GM18511 (cell line): Measurements from ENCODE around the gene CCDC159.
"Not testable (repeated sequence)": the region's sequence is repeated elsewhere in the genome, so short reads cannot be mapped to it uniquely, and the experiment has no call there.

Source experiments
- ATAC-seq: cut with Tn5 transposase; IDR thresholded peaks from one replicate; pipeline ENCODE4 v1.9.1; 2021; ENCODE audit warnings: mild to moderate bottlenecking, moderate library complexity; ENCODE audit not compliant: unreplicated experiment

The CCDC159 gene

GRCh38 chr19:11337080-11337479 is 9.2 kb upstream of the CCDC159 start:
- no peak for ATAC-seq

- no peak for ATAC-seq
Observed at GRCh38 chr19:11338121-11338520, 8.2 kb upstream of the CCDC159 start.

- ATAC-seq, result no peak
Observed at GRCh38 chr19:11338569-11339253, 7.6 kb upstream of the CCDC159 start.

DNA sequence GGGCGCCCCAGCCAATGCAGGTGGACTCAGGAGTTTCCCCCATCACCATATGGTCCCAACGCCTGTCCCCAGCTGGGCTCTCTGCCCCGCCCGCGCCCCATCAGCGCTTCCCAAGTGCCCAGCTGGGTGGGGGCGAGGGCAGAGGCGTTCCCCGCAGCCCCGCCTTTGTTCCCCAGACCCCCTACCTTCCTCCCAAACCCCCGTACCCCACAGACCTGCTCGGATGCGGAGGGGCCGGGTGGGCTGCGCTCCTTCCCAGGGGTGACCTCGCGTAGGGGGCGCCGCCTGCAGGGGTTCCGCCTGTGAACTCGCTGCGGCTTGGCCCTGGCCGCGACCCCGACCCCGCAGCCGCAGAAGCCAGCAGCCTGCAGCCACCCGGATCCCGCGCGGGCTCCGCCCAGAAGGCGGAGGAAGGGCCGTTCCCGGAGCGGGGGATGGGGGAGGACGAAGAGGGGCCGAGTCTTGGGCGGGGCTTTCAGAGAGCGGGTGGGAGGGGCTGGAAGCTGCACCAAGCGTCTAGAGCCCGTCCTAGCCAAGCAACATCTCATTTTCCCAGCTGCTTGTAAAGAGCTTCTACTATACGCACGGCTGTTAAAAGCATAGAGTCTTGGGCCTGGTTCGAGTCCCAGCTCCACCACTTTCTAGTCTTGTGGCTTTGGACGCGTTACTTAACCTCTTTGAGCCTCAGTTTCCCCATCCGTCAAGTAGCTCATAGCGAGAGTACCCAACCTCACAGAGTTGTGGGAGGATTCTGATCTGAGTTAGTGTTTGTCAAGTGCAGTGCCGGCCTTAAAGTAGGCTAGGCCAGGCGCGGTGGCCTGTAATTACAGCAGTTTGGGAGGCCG is 6.8 kb upstream of the CCDC159 start, which contains the start of gene RAB3D:
Gene RAB3D (minus strand): TSS at position 404 of the 845 bp plus-strand sequence. CDS start 2,258 bp downstream, outside the sequence.
- ATAC-seq, result peak; percentile 62

DNA sequence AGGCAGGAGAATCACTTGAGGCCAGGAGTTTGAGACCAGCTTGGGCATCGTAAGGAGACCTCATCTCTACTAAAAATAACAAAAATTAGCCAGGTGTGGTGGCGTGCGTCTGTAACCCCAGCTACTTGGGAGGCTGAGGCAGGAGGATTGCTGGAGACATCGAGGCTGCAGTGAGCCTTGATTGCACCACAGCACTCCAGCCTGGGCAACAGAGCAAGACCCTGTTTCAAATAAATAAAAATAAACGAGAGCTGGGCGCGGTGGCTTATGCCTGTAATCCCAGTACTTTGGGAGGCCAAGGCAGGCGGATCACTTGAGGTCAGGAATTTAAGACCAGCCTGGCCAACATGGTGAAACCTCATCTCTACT is 6.2 kb upstream of the CCDC159 start:
- not testable (repeated sequence) for ATAC-seq

GRCh38 chr19:11342429-11342828 is 3.9 kb upstream of the CCDC159 start:
- no peak for ATAC-seq

- ATAC-seq, result no peak
Observed at GRCh38 chr19:11345122-11345803, 1.1 kb upstream of the CCDC159 start.

- ATAC-seq, result no peak
Observed at GRCh38 chr19:11347546-11348039, 1.3 kb downstream of the CCDC159 start.

DNA sequence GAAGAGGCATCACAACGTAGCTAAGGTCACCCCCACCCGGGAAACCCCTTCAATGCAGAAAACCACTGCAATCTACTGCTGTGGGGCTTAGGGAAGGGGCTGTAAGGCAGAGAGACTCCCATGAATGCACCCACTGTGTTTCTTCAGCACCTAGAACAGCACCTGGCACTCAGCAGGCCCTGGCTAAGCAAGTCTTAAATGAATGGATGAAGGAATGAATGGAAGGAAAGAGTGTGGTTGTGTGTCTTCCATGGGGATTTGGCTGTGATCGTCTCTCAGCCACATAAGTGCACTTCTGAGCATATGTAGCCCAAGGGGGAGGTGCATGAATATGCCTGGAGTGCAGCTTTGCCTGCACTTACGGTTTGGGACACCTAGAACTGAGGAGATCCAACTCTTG is 2.9 kb downstream of the CCDC159 start:
- no peak for ATAC-seq

- not testable (repeated sequence) for ATAC-seq
Observed at GRCh38 chr19:11354102-11354501, 7.8 kb downstream of the CCDC159 start.

- ATAC-seq, result no peak
Observed at GRCh38 chr19:11355160-11356073, 9.1 kb downstream of the CCDC159 start, which contains the start of gene PLPPR2. TSS of gene PLPPR2 (plus strand) at chr19:11355432. CDS start at chr19:11357674, 2,242 bp downstream.

GRCh38 chr19:11356074-11356397 is 9.7 kb downstream of the CCDC159 start:
- no peak for ATAC-seq

GRCh38 chr19:11356676-11357550 is 10.6 kb downstream of the CCDC159 start:
- no peak for ATAC-seq

DNA sequence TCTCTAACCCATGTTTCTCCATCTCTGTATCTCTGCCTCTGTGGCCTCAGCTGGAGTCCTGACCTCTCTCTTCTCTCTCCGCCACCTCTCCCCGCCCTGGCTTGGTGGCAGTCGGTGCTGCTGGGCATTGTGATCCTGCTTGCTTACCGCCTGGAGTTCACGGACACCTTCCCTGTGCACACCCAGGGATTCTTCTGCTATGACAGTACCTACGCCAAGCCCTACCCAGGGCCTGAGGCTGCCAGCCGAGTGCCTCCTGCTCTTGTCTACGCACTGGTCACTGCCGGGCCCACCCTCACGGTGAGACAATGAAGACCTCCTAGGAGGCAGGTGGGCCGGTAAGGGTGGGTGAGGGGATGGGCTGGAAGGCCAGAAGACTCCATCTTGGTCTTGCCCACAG is 13.1 kb downstream of the CCDC159 start:
- ATAC-seq, result no peak

DNA sequence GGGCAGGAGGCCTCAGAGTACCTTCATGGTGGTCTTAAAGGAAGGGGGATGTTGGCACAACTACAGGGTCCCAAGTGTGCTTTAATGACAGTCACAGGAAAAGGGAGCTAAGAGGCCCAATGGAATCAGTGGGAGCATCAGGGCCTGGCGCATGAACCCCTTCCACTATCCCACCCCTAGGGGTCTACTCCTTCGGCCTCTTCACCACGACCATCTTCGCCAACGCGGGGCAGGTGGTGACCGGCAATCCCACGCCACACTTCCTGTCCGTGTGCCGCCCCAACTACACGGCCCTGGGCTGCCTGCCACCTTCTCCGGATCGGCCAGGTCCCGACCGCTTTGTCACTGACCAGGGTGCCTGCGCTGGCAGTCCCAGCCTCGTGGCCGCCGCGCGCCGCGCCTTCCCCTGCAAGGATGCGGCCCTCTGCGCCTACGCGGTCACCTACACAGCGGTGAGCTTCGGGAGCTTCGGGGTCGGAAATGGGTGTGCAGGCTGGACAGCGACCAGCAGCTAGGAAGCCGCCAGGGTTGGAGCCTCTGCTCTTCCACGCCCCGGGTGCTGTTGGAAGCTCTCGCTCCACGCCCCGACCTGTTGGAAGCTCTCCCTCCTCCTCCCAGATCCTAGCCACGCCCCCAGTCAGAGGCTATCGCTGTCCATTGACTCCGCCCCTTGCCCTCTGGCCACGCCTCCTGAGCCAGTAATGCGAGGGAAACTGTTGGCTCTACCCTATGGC is 14.9 kb downstream of the CCDC159 start:
- no peak for ATAC-seq

GRCh38 chr19:11361771-11362731 is 15.7 kb downstream of the CCDC159 start:
- ATAC-seq, result no peak

GRCh38 chr19:11363881-11364280 is 17.6 kb downstream of the CCDC159 start:
- no peak for ATAC-seq
